IMR-90 (cell line): ENCODE data around the gene VARS2. TPM values are rescaled to one million over a fixed set of nuclear protein-coding genes. Genes with fewer than 3 reads are reported as not detected.

Experiments used
- ATAC-seq: fragments of 200-7000 bp; cut with Tn5 transposase; 2 replicates; pipeline ENCODE4 v1.9.1; 2020; ENCODE audit warnings: low read depth, mild to moderate bottlenecking, moderate library complexity
- BruUV-seq: library from RNA; stranded (reverse); fragments of 400-500 nt; replicated peaks from 2 replicates; lab custom pipeline; 2021; lab: Mats Ljungman, UMichigan
- CTCF ChIA-PET: fragments of 300-600 bp; formaldehyde crosslinking; extraction: SDS; loops from one replicate; lab custom pipeline; 2021; ENCODE audit warnings: antibody characterized with exemption; lab: Yijun Ruan, JAX
- POLR2A ChIA-PET: fragments of 300-600 bp; sonication (Branson Sonifier 250); formaldehyde crosslinking; loops from one replicate; lab custom pipeline; 2022; ENCODE audit warnings: antibody characterized with exemption; ENCODE audit not compliant: unreplicated experiment; lab: Charles Lee
- DNase-seq: peaks from one replicate; pipeline ENCODE4 v3.0.0; 2013
- H2AFZ ChIP-seq: replicated peaks from 2 replicates; pipeline ENCODE3; 2013; ENCODE audit warnings: low read length, mild to moderate bottlenecking; ENCODE audit not compliant: poor library complexity
- H2AK5ac ChIP-seq: 2 replicates; pipeline ENCODE4 v1.6.1; 2013; ENCODE audit warnings: low read depth, low read length, inconsistent platforms
- H2AK9ac ChIP-seq: replicated peaks from 2 replicates; pipeline ENCODE3; 2013; ENCODE audit warnings: mild to moderate bottlenecking, low read depth, low read length, moderate library complexity; ENCODE audit not compliant: poor library complexity
- H2BK120ac ChIP-seq: 2 replicates; pipeline ENCODE4 v1.6.1; 2013; ENCODE audit warnings: low read depth, low read length, inconsistent platforms
- H2BK15ac ChIP-seq: 3 replicates; pipeline ENCODE4 v1.6.1; 2013; ENCODE audit warnings: low read depth, low read length, inconsistent platforms
- H2BK20ac ChIP-seq: 2 replicates; pipeline ENCODE4 v1.6.1; 2013; ENCODE audit warnings: low read depth, mild to moderate bottlenecking, inconsistent platforms, low read length, moderate library complexity
- H2BK5ac ChIP-seq: 2 replicates; pipeline ENCODE4 v1.6.1; 2013; ENCODE audit warnings: mild to moderate bottlenecking, low read depth, low read length, inconsistent platforms; ENCODE audit not compliant: poor library complexity, severe bottlenecking
- H3K14ac ChIP-seq: replicated peaks from 2 replicates; pipeline ENCODE4 v1.6.1; 2013; ENCODE audit warnings: low read depth, low read length, inconsistent platforms
- H3K18ac ChIP-seq: 2 replicates; pipeline ENCODE4 v1.6.1; 2013; ENCODE audit warnings: low read depth, low read length, control low read depth
- H3K23ac ChIP-seq: 2 replicates; pipeline ENCODE4 v1.6.1; 2013; ENCODE audit warnings: low read depth, low read length, inconsistent platforms
- H3K27ac ChIP-seq: 2 replicates; pipeline ENCODE4 v1.5.1; 2013; ENCODE audit warnings: mild to moderate bottlenecking, control low read depth, low read length; ENCODE audit not compliant: insufficient read depth
- H3K27me3 ChIP-seq: 2 replicates; pipeline ENCODE4 v1.6.1; 2013; ENCODE audit warnings: low read length; ENCODE audit not compliant: control insufficient read depth, insufficient read depth
- H3K36me3 ChIP-seq: 2 replicates; pipeline ENCODE4 v1.6.1; 2013; ENCODE audit warnings: low read length, mixed read lengths; ENCODE audit not compliant: control insufficient read depth, insufficient read depth
- H3K4ac ChIP-seq: 2 replicates; pipeline ENCODE4 v1.6.1; 2013; ENCODE audit warnings: low read depth, low read length, inconsistent platforms
- H3K4me1 ChIP-seq: 2 replicates; pipeline ENCODE4 v1.6.1; 2013; ENCODE audit warnings: low read length, mixed read lengths; ENCODE audit not compliant: control insufficient read depth, insufficient read depth
- H3K4me2 ChIP-seq: 2 replicates; pipeline ENCODE4 v1.6.1; 2013; ENCODE audit warnings: low read depth, mild to moderate bottlenecking, control low read depth, low read length, moderate library complexity
- H3K4me3 ChIP-seq: 2 replicates; pipeline ENCODE4 v1.5.1; 2013; ENCODE audit warnings: low read depth, mild to moderate bottlenecking, control low read depth, low read length, moderate library complexity; ENCODE audit not compliant: insufficient read depth
- H3K56ac ChIP-seq: 2 replicates; pipeline ENCODE4 v1.6.1; 2013; ENCODE audit warnings: low read length, inconsistent platforms; ENCODE audit not compliant: insufficient read depth; ENCODE audit errors: extremely low read depth
- H3K79me1 ChIP-seq, 2 experiments: 2 replicates each; pipeline ENCODE4 v1.6.1; 2013; ENCODE audit warnings: low read length in 2 of 2, inconsistent platforms in 1 of 2, low read depth in 1 of 2
- H3K9ac ChIP-seq: 2 replicates; pipeline ENCODE4 v1.6.1; 2013; ENCODE audit warnings: low read depth, low read length, control low read depth
- H3K9me1 ChIP-seq: 2 replicates; pipeline ENCODE4 v1.6.1; 2013; ENCODE audit warnings: low read length, inconsistent platforms; ENCODE audit not compliant: insufficient read depth
- H3K9me3 ChIP-seq: 2 replicates; pipeline ENCODE4 v1.6.1; 2013; ENCODE audit warnings: low read length; ENCODE audit not compliant: control insufficient read depth, insufficient read depth
- H4K20me1 ChIP-seq: 2 replicates; pipeline ENCODE4 v1.6.1; 2013; ENCODE audit warnings: low read length, inconsistent platforms; ENCODE audit not compliant: insufficient read depth
- H4K5ac ChIP-seq: 2 replicates; pipeline ENCODE4 v1.6.1; 2013; ENCODE audit warnings: mild to moderate bottlenecking, low read depth, low read length, control low read depth
- H4K8ac ChIP-seq, 2 experiments: 2 replicates each; pipeline ENCODE4 v1.6.1; 2013; ENCODE audit warnings: low read depth in 2 of 2, low read length in 2 of 2, control low read depth in 1 of 2, inconsistent platforms in 1 of 2
- H4K91ac ChIP-seq: 2 replicates; pipeline ENCODE4 v1.6.1; 2013; ENCODE audit warnings: low read depth, low read length, inconsistent platforms; ENCODE audit not compliant: insufficient read depth
- BHLHE40 ChIP-seq: fragments of 150-350 bp; IDR thresholded peaks from 2 replicates; pipeline ENCODE4 v1.6.1; 2016; ENCODE audit warnings: mild to moderate bottlenecking, low read depth, low read length
- CEBPB ChIP-seq: IDR thresholded peaks from 2 replicates; pipeline ENCODE4 v1.6.1; 2012; ENCODE audit warnings: low read depth, low read length, improper control_type of control experiment
- CTCF ChIP-seq: conservative IDR thresholded peaks from 2 replicates; pipeline ENCODE4 v1.5.1; 2012; ENCODE audit warnings: mild to moderate bottlenecking, low read depth, low read length, improper control_type of control experiment
- ELK1 ChIP-seq: fragments of 150-350 bp; IDR thresholded peaks from 2 replicates; pipeline ENCODE4 v1.6.1; 2016; ENCODE audit warnings: low read depth, mild to moderate bottlenecking, low read length, moderate library complexity, borderline replicate concordance
- FOS ChIP-seq: fragments of 150-350 bp; IDR thresholded peaks from 2 replicates; pipeline ENCODE4 v1.6.1; 2016; ENCODE audit warnings: low read depth, low read length
- MAFK ChIP-seq: IDR thresholded peaks from 2 replicates; pipeline ENCODE4 v1.6.1; 2012; ENCODE audit warnings: low read depth, low read length, improper control_type of control experiment
- MXI1 ChIP-seq: IDR thresholded peaks from 2 replicates; pipeline ENCODE4 v1.6.1; 2012; ENCODE audit warnings: low read depth, mild to moderate bottlenecking, low read length, moderate library complexity, borderline replicate concordance
- NFE2L2 ChIP-seq: fragments of 150-350 bp; IDR thresholded peaks from 2 replicates; pipeline ENCODE4 v1.6.1; 2016; ENCODE audit warnings: low read depth, mild to moderate bottlenecking, low read length
- POLR2A ChIP-seq: IDR thresholded peaks from 2 replicates; pipeline ENCODE4 v1.6.1; 2012; ENCODE audit warnings: mild to moderate bottlenecking, low read depth, low read length
- RAD21 ChIP-seq: IDR thresholded peaks from 2 replicates; pipeline ENCODE4 v1.6.1; 2012; ENCODE audit warnings: low read length, improper control_type of control experiment
- RCOR1 ChIP-seq: IDR thresholded peaks from 2 replicates; pipeline ENCODE4 v1.6.1; 2012; ENCODE audit warnings: mild to moderate bottlenecking, low read length, improper control_type of control experiment; ENCODE audit not compliant: insufficient replicate concordance
- SMC3 ChIP-seq: fragments of 150-350 bp; IDR thresholded peaks from 2 replicates; pipeline ENCODE4 v1.6.1; 2016; ENCODE audit warnings: low read depth, mild to moderate bottlenecking, antibody characterized with exemption, low read length, moderate library complexity
- USF2 ChIP-seq: fragments of 150-350 bp; IDR thresholded peaks from 2 replicates; pipeline ENCODE4 v1.6.1; 2017; ENCODE audit warnings: mild to moderate bottlenecking, antibody characterized with exemption, low read length, low read depth
- WGBS, 2 experiments: methylation state at CpG; one replicate each; pipeline versions ENCODE4 v1.1.5 to v1.1.7; 2013; ENCODE audit warnings: missing lambda C conversion rate in 2 of 2; ENCODE audit not compliant: insufficient read length in 1 of 2; ENCODE audit errors: extremely low coverage in 2 of 2; 5-methylcytosine and 5-hydroxymethylcytosine counted together
- dilution Hi-C: fragments of 300-500 bp; cut with HindIII; formaldehyde crosslinking; loops from one replicate; pipeline ENCODE4 v1.14.3; 2018; ENCODE audit warnings: low sequenced_read_pairs; ENCODE audit not compliant: unreplicated experiment
- in situ Hi-C: fragments of 300-500 bp; cut with MboI; formaldehyde crosslinking; loops from 3 replicates; pipeline ENCODE4 v1.14.3; 2019; ENCODE audit warnings: low sequenced_read_pairs, inconsistent platforms, mixed read lengths
- intact Hi-C: fragments of 100-400 bp; cut with micrococcal nuclease; formaldehyde crosslinking; loops from 2 replicates; pipeline ENCODE4 v1.10.0; 2022
- polyA plus RNA-seq, 3 experiments: library from polyadenylated mRNA; depleted of rRNA; stranded (reverse); fragments of >200 nt; gene quantifications; 2 replicates each; pipeline ENCODE4 v1.2.3, GENCODE V29; 2012; ENCODE audit warnings: low replicate concordance in 1 of 3
- total RNA-seq: library from RNA; depleted of rRNA; stranded (reverse); fragments of >200 nt; gene quantifications from 2 replicates; pipeline ENCODE4 v1.2.3, GENCODE V29; 2012

VARS2 gene
- total and polyA plus RNA-seq, 2 of the 4 experiments (the other 2 are of a cell fraction), result 7.2 to 14.0 TPM

GRCh38 chr6:30903236-30903635 lies 10.8 kb upstream of the VARS2 start:
- H3K27ac ChIP-seq, result no peak overlapping the region
- H3K4me2 ChIP-seq, result no peak overlapping the region
- no peaks in the 10 kb centered on the region for H3K27me3 ChIP-seq
- no CpG with 5 or more reads among the region's 4 CpGs for WGBS, 2 experiments
- H3K9me3 ChIP-seq, result no peaks in the 10 kb centered on the region
- H2AK9ac ChIP-seq, result no peak overlapping the region
- H2AK5ac ChIP-seq, result no peak overlapping the region
- intact Hi-C loops, result no loop called here
- H3K9ac ChIP-seq, result no peak overlapping the region
- BruUV-seq, result no TSS peak
- dilution Hi-C loops, result no loop called here
- no peak overlapping the region for H3K23ac ChIP-seq
- ChIA-PET CTCF (no interaction called here), POLR2A (no interaction called here)
- no peak overlapping the region for H4K91ac ChIP-seq
- no peaks in the 10 kb centered on the region for H4K20me1 ChIP-seq
- H2BK20ac ChIP-seq, result no peak overlapping the region
- H3K18ac ChIP-seq, result no peak overlapping the region
- no peak overlapping the region for H3K14ac ChIP-seq
- H2BK15ac ChIP-seq, result no peak overlapping the region
- H4K8ac ChIP-seq, result no peak overlapping the region
- no peaks in the 10 kb centered on the region for H3K9me1 ChIP-seq
- H3K79me1 ChIP-seq, result peaks cover 1 to 2% of the 10 kb centered on the region in 2 experiments; a peak in 3 of 4 replicates
- H3K4ac ChIP-seq, result no peak overlapping the region
- TF ChIP-seq RAD21 (no peak), USF2 (no peak), NFE2L2 (no peak), RCOR1 (no peak), MAFK (no peak), CTCF (no peak), MXI1 (no peak), FOS (no peak), ELK1 (no peak), SMC3 (no peak), CEBPB (no peak), BHLHE40 (no peak), POLR2A (no peak)
- no peak overlapping the region for H2BK5ac ChIP-seq
- no peaks in the 10 kb centered on the region for H3K4me1 ChIP-seq
- DNase-seq, result no peak
- no peak for ATAC-seq
- H3K56ac ChIP-seq, result no peak overlapping the region
- H2BK120ac ChIP-seq, result no peak overlapping the region
- no peak overlapping the region for H4K5ac ChIP-seq
- H2AFZ ChIP-seq, result no peak overlapping the region
- in situ Hi-C loops, result no loop called here
- peaks cover 17% of the 10 kb centered on the region for H3K36me3 ChIP-seq
- H3K4me3 ChIP-seq, result no peak overlapping the region
